LNCAP (cell line): ENCODE results near the gene NXNL2.

Source experiments
- TF ChIP-seq, protein P1 (sequence below): fragments of 450-650 bp; IDR thresholded peaks from 2 replicates; pipeline ENCODE4 v1.5.1; 2017; ENCODE audit warnings: mild to moderate bottlenecking

The NXNL2 gene

DNA sequence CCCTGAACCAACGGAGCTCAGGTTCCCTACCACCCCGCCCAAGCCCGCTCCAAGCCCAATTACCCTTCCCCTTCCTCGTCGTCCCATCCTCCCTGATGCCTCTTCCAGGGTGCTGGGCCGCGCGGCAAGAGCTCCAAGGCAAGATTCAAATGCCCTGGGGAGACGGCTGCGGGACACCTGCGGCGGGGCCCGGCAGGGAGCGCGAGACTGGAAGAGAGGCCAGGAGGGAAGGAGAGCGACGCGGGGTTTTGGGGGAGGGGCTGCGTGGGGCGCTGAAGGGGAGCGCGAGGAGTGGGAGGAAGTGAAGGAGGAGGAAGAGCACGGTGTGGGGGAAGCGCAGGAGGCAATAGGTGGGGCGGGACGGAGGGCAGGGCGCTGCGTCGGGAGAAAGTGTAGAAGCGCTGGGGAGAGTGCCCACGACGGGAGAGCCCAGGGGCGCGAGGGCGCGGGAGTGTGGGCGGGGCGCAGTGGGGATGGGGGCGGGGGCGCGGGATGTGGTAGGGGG, 975 bp upstream of the NXNL2 start:
- TF ChIP-seq, protein P1, sequence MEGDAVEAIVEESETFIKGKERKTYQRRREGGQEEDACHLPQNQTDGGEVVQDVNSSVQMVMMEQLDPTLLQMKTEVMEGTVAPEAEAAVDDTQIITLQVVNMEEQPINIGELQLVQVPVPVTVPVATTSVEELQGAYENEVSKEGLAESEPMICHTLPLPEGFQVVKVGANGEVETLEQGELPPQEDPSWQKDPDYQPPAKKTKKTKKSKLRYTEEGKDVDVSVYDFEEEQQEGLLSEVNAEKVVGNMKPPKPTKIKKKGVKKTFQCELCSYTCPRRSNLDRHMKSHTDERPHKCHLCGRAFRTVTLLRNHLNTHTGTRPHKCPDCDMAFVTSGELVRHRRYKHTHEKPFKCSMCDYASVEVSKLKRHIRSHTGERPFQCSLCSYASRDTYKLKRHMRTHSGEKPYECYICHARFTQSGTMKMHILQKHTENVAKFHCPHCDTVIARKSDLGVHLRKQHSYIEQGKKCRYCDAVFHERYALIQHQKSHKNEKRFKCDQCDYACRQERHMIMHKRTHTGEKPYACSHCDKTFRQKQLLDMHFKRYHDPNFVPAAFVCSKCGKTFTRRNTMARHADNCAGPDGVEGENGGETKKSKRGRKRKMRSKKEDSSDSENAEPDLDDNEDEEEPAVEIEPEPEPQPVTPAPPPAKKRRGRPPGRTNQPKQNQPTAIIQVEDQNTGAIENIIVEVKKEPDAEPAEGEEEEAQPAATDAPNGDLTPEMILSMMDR: no peak

DNA sequence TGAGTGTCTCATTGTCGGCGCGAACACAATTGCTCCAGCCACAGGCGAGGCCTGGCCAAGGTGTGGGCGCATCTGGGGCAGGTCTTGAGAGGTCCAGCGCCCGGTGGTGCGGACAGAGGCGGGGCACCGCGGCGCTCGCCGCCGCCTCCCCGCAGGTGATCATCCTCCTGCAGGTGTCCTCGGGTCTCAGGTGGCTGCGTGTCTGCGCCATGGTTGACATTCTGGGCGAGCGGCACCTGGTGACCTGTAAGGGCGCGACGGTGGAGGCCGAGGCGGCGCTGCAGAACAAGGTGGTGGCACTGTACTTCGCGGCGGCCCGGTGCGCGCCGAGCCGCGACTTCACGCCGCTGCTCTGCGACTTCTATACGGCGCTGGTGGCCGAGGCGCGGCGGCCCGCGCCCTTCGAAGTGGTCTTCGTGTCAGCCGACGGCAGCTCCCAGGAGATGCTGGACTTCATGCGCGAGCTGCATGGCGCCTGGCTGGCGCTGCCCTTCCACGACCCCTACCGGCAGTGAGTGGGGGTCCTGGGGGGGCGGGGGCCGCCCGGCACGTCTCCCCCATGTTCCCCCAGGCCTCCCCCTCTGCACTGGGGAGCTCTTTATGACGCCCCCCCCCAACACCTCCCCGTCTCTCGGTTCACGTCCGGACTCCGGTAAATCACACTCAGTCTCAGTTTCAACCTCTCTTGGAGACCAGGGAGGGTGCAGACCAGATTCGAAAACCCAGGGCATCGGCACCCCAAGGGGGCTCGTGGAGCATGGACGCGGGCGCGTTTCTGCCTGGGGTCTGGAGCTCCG, 446 bp downstream of the NXNL2 start:
- TF ChIP-seq, protein P1: peak; percentile 39

GRCh38 chr9:88536023-88536324, 996 bp downstream of the NXNL2 start:
- TF ChIP-seq, protein P1: no peak

DNA sequence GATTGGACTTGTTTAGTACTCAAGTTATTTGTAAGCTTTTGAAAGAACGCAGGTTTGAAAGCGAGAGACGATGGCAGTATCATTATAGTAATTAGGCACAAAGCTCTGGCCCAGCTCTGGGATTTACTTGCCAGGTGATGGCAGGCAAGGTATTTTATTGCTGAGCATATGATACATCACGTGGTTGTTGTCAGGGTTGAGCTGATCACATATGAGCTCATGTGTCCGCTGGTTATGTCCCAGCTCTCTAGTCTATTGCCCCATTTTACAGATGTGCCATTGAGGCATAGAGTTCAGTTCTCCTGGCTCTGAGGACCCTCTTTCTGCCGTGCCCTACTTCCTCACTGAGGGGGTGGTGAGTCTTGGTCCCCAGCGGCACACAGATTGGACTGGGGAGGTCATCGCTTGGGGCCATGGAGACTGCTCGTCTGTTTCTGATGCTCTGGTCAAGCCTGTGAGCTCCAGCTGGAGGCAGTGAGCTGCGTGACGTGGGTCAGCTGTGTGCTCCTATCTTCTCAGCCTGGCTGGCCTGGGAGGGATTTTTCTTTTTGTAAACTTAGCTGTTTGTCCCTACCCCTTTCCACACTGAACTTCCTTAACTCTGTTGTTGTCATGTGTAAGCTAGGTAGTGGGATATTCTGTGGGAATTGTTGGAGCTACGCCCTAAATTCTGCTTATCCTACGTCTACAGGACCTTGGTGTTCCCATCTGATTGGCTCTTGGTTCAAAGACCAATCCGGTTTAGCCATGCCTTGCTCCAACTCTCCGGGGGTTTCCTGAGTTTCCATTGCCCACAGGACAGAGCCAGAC, 2.2 kb downstream of the NXNL2 start:
- TF ChIP-seq, protein P1: no peak

DNA sequence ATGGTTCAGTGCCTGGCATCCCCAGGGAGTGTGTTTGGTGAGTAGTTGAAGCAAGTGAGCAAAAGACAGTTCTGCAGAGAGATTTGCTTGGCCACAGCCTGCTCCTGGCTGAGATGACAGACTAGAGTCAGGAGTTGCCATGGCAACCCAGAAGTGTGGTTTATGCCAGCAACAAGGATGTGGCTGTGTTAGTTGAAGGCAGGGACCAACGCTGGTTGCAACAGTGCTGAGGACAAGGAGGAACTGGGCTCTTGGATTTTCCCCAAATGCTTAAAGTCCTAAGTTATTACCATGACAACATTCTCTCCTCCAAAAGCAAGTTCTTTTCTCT, 2.7 kb downstream of the NXNL2 start:
- TF ChIP-seq, protein P1: no peak

DNA sequence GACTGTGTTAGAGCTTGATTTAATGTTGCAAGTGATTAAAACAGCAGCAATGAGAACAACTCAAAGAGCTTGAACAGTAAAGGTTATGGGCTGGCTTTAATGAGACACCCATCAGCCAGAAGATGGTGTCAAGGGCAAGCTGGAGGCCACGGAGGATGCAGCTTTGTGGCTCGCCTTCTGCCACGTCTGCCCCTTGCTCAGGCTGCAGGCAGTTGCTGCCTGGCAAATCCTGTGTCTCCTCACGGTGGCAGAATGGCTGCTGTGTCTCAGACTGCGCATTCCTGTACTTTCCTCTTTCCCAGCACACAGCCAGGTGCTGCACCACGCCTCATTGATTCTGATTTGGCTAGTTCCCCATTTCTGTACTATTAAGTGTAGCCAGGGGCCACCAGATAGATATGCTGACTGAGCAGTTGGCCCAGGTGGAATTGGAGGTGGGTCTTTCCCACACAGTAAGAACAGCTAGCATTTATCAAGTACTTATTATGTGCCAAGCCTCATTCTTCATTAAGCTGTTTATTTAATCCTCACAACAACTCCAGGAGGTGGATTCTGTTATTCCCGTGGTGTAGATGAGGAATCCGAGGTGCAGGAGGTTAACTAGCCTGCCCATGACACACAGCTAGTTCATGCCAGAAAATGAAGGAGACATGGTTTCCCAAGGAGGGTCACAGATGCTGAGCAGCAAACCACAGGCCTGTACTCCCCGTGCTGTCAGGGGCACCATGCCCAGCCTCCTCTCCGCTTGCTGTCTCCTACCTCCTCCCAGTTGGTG, 3.5 kb downstream of the NXNL2 start:
- TF ChIP-seq, protein P1: no peak

DNA sequence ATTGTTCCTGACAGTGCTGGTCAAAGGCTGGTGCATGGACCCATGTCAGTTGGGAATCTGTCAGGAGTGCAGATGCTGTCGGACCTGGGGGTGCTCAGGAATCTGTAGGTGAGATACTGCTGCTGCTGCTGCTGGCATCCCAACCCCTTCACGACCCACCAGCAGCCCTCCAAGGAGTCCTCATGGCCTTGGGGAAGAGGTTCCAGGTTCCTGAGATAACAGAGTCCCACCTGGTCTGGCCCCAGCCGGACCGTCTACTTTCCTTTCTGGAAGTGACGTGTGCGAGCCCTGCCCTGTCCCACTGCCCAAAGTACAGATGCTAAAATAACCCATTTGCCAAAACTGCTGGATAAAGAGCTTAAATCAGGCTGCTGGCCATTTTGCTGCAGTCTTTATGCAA, 4.3 kb downstream of the NXNL2 start:
- TF ChIP-seq, protein P1: no peak
